ENCODE measurements around the gene TSPEAR. TPM values are rescaled to one million over a fixed set of nuclear protein-coding genes. Genes with fewer than 3 reads are reported as not detected.

The TSPEAR gene
- total and polyA plus RNA-seq, 2 donors (not counting 1 experiment from before 2014, with no cell fraction given) = not detected

GRCh38 chr21:44524414-44525371, 186.7 kb downstream of the TSPEAR start:
- Histone ChIP-seq H3K4me1 (ENCODE audit: control insufficient read depth, extremely low read depth, insufficient read depth, low read length) (no peaks in the 10 kb centered on the region), H3K4me2 (ENCODE audit: extremely low read depth, insufficient read depth, low read length) (no peak overlapping the region), H3K79me2 (ENCODE audit: control insufficient read depth, insufficient read depth, low read length) (no peaks in the 10 kb centered on the region), H2AFZ (ENCODE audit: low read length) (no peak overlapping the region), H3K9ac (ENCODE audit: insufficient read depth, low read length) (no peak overlapping the region), H3K27me3 (ENCODE audit: control insufficient read depth, insufficient read depth, low read length) (no peaks in the 10 kb centered on the region), H3K36me3 (ENCODE audit: control insufficient read depth, insufficient read depth, low read length) (no peaks in the 10 kb centered on the region), H3K9me3 (ENCODE audit: control insufficient read depth, insufficient read depth, low read depth, low read length) (no peaks in the 10 kb centered on the region), H4K20me1 (ENCODE audit: control insufficient read depth, extremely low read depth, insufficient read depth, low read length) (no peaks in the 10 kb centered on the region), H3K27ac (ENCODE audit: insufficient read depth, low read length) (no peak overlapping the region), H3K4me3 (replicated peaks in 1 of 4; ENCODE audit: control extremely low read depth in 1 of 4, insufficient read depth in 1 of 4, low read depth in 3 of 4, low read length in 4 of 4) (no peak overlapping the region)
- no peak for DNase-seq (ENCODE audit: low read depth in 2 of 2)
- TF ChIP-seq EZH2 (IDR thresholded peaks at IDR 0.05; ENCODE audit: low read length, missing control alignments) (no peak), CTCF (conservative IDR thresholded peaks at IDR 0.05 in 1 of 2, IDR thresholded peaks at IDR 0.05 in 1 of 2; ENCODE audit: low read depth in 1 of 2, low read length in 2 of 2) (no peak)

- Histone ChIP-seq H3K9me3 (ENCODE audit: control insufficient read depth, insufficient read depth, low read depth, low read length) (no peaks in the 10 kb centered on the region), H3K36me3 (ENCODE audit: control insufficient read depth, insufficient read depth, low read length) (no peaks in the 10 kb centered on the region)
- no peak for DNase-seq (ENCODE audit: low read depth in 2 of 2)
Measured at GRCh38 chr21:44523567-44524413, 187.6 kb downstream of the TSPEAR start.

More at GRCh38 chr21:44523567-44524413, 187.6 kb downstream of the TSPEAR start:
- Histone ChIP-seq H3K4me1 (ENCODE audit: control insufficient read depth, extremely low read depth, insufficient read depth, low read length) (no peaks in the 10 kb centered on the region), H3K4me2 (ENCODE audit: extremely low read depth, insufficient read depth, low read length) (no peak overlapping the region), H3K4me3 (replicated peaks in 1 of 4; ENCODE audit: control extremely low read depth in 1 of 4, insufficient read depth in 1 of 4, low read depth in 3 of 4, low read length in 4 of 4) (no peak overlapping the region), H3K27ac (ENCODE audit: insufficient read depth, low read length) (no peak overlapping the region), H3K27me3 (ENCODE audit: control insufficient read depth, insufficient read depth, low read length) (no peaks in the 10 kb centered on the region), H3K9ac (ENCODE audit: insufficient read depth, low read length) (no peak overlapping the region), H4K20me1 (ENCODE audit: control insufficient read depth, extremely low read depth, insufficient read depth, low read length) (no peaks in the 10 kb centered on the region), H2AFZ (ENCODE audit: low read length) (no peak overlapping the region), H3K79me2 (ENCODE audit: control insufficient read depth, insufficient read depth, low read length) (no peaks in the 10 kb centered on the region)
- TF ChIP-seq CTCF (conservative IDR thresholded peaks at IDR 0.05 in 1 of 2, IDR thresholded peaks at IDR 0.05 in 1 of 2; ENCODE audit: low read depth in 1 of 2, low read length in 2 of 2) (no peak), EZH2 (IDR thresholded peaks at IDR 0.05; ENCODE audit: low read length, missing control alignments) (no peak)

Data from fibroblast of lung (primary cell).